Kasumi-1 (cell line): Measurements from ENCODE around the gene SRPK1.
"Not testable (repeated sequence)": the region's sequence is repeated elsewhere in the genome, so short reads cannot be mapped to it uniquely, and the experiment has no call there.

Source experiments
- DNase-seq, 2 experiments: peaks; one replicate each; lab custom pipeline; 2025; lab: John Stamatoyannopoulos, UW

SRPK1 gene

DNA sequence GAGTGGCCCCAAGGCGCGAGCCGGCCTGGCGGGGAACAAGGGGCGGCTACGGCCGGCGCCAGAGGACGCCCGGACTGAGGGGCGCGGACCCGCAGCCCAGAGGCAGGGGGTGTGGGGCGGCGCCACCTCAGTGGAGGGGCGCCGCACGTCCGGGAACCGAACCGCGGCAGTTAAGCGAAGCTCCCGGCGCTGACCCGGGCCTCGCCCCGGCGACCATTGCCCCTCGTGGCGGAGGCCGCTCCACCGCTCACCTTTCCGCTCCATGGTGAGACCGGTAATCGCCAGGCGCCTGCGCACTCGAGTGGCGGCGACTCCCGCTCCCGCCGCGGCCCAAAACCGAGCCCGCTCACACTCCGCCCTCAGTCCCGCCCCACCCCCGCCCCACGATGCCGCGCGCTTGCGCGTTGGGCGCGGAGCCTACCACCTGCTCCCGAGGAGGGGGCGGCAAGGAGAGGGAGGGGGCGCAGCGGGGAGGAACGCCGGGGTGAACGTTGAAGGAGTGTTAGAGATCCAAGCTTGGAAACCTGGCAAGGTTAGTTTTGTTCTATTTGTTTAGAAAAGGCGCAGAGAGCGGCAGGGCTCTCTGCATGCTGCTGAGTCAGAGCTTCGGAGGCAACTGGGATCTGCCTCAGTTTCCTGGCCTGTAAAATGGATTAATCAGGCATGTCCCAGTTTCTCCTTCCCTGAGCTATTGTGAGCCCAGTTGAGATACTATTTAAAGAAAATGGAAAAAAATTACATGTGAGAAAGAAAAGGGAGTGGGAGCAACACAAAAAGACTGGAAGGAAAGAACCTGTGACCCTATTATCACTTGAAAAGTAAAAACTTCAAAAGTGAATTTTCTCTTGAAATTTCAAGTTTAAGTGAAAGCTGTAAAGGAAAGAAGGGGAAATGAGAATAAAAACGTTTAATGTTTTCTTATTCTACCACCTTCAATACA lies at the start of gene SRPK1:
TSS of gene SRPK1 (minus strand) at position 306 of the 940 bp plus-strand sequence. CDS start at position 264, 42 bp downstream.
- peak; percentile 51 to 72 for DNase-seq

DNA sequence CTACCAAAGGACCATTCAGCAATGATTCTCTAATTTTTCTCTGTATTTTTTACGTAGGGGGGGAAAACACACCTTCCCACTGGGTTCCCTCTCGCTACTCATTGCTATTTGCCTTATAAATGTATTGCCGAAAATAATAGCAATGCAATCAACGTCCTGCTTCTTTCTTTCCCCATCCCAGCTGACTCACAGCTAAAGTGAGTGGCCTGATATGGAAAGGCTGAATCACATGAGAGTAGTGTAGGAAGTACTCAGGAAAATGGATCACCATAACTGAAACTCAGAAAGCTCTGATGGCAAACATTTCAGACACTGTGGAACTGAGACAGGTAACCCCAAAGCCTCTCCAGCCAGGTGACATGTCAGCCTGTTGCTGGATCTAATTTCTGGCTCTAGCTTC lies 49.3 kb upstream of the SRPK1 start:
- no peak for DNase-seq

DNA sequence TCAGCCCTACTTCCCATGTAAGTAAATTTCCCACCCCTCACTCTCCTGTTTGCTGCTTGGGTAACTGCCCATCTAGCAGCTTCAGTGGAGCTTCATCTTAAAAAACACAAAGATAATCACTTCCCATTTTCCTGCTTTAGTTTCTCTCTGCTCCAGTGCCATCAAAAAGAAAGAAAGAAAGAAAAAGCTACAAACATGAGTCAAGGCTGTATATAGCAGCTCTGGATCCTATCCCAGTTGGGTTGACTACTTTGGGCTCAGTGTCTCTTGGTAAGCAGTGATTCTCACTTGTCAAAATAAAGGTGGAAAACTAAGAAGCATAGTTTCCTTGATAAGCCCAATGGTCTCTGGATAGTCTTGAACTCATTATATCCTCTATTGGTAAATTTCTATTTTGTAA lies 48.7 kb upstream of the SRPK1 start:
- DNase-seq: no peak

DNA sequence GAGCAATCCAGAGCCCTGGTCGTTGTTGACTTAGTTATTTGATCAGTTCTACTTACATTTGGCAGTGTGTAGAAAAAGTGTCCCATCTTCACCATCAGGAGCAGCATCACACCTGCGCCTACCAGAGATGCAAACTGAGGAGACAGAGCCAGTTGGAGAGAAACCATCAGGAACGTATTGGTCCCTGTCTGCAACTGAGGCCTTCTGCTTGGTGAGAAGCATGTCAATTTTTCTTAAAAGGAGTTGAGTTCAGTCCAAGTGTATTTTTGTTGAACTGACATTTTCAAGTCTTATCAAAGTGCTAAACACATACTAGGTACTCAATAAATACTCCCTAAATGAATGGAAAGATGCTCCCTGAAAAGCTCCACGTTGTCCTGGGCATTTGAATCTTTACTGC lies 47.9 kb upstream of the SRPK1 start:
- no peak for DNase-seq

DNA sequence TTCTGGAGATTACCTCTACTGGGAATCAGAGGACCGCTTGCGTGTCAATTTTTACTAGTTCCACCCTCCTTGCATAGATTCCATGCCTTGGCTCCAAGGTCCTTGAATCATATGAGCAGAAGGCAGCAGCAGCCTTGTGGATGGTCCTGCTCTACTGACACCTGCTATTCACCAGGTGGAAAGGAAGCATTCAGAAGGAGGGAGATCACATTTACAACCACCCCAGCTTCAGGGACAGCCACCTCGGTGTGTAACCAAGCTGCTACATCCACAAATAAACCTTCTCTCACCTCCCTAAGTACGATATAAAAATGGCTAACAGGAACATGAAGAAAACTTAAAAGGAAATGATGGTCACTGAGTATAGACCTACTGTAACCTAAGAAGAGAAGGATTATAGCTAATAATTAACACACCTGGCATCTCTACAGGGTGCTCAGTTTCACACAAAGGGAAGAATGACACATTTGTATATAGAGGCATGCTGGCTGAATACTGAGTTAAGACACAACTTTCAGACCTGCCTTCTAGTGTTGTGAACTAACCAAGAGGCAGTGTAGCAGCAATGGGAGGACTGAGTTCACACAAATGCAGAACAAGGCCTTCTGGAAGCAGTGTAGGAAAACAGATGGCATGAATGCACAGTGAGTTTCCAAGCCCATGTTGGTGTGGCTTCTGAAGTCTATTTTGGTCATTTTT lies 46.3 kb upstream of the SRPK1 start:
- no peak for DNase-seq

DNA sequence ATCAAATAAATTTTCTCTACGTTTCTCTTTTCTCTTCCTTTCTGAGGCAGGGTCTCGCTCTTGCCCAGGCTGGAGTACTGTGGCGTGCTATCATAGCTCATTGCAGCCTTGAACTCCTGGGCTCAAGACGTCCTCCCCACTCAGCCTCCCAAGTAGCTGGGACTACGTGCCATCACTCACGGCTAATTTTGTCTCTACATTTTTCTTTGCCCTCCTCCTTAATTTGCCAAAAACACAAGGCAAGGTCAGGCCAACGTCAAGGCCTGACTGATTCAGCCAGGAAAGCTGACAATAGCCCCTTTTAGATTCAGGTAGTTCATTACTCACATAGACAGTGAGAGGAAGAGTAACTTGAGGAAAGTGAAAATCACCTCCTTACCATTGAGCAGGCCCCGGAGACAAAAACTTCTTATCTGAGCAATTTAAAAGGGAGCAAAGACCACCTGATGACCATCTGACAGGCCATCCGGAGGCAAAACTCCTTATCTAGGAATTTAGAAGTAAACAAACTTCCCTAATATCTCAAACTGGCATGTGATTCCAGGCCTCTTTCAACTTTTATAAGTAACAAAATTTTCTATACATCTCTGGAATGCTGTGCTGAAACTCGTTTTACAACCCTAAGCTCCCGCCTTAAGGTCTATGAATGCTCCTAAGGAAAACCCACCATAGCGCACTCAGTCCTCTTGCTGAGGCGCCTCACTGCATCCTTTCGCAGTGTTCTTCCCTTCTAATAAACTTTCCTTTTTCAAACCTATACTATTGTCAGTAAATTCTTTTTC lies 42.1 kb upstream of the SRPK1 start:
- no peak for DNase-seq

DNA sequence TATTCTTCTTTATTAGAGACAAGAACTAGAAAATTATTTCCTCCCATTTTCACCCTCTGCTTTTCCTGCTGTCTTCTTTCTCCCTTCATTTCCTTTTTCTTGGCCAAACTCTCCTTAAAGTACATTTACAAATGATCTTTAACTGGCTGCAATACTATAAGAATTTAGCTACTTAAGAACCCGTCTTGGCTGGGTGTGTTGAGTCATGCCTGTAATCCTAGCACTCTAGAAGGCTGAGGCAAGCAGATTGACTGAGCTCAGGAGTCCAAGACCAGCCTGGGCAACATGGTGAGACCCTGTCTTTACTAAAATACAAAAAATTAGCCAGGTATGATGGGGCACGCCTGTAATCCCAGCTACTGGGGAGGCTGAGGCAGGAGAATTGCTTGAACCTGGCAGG lies 39.3 kb upstream of the SRPK1 start:
- no peak for DNase-seq

DNA sequence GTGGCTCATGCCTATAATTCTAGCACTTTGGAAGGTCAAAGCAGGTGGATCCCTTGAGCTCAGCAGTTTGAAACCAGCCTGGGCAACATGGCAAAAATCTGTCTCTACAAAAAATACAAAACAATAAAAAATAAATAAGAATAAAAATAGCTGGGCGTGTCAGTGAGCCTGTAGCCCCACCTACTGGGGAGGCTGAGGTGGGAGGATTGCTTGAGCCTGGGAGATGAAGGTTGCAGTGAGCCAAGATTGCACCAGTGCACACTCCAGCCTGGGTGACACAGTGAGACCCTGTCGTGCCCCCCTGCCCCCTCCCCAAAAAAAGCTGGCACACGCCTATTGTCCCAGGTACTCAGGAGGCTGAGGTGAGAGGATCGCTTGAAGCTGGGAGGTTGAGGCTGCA lies 35.1 kb upstream of the SRPK1 start:
- DNase-seq: peak in 1 of 2 experiments; percentile 11

DNA sequence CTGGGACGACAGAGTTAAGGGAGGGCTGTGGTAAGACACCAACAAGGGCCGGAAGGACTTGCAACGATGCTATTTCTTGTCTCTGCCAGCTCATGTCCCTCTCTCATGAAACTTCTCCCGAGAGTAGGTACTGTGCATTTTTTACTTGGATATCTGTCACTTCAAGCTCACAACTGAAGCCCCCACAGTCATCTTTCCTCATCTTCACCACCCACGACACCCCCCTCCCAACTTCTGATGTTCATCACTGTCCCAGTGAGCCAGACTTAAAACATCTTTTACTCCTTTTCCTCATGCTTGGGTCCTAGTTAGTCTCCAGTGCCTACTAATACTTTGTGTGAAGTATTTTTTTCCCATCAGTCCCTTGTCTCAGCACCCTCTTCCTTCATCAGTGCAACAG lies 34.6 kb upstream of the SRPK1 start:
- DNase-seq: no peak

DNA sequence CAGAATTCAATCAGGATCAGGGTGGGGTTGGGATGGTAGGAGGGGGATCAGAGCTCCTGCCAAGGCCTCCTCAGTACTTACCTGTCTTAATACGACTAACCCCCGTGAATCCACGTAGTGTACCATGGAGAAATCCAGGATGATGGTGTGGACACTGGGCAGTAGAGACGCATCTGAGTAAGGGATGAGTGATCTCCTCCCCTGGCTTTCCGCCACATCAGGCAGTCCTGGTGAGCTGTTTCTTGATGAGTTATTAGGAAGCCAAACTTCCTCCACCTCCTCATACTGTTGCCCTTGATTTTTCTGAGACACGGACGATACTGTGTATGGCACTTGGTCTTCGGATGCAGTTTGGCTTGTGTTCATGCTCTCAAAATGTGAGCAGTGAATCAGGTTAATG lies 34.2 kb upstream of the SRPK1 start:
- DNase-seq: no peak

DNA sequence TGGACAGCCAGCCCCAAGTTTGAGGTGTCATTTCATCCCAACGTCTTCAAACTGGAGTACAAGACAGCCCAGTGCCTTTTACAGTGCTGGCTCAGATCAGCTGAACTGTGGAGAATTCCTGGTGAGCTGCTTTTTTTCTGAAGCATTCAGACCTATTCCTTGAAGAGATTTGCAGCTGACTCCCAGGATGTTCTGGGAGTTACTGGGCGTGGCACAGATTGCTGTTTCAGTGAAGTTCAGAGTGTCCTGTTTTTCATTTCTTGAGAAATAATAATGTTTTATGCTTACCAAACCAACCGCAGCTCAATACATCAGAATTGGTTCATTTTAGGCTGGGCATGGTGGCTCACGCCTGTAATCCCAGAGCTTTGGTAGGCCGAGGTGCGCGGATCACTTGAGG lies 33.4 kb upstream of the SRPK1 start:
- no peak for DNase-seq

DNA sequence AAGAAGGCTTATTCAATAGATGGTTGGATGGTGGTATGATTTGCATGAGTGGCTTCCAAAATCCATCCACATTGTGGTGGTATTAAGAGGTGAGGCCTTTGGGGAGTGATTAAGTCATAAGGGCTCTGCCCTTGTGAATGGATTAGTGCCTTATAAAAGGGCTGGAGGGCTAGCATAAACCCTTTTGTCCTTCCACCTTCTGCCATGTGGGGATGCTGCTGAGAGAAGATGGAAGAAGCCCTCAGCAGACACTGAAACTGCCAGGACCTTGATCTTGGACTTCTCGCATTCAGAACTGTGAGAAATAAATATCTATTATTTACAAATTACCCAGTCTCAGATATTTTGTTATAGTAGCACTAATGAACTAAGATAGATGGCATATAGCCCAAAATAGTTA lies 27.8 kb upstream of the SRPK1 start:
- peak; percentile 34 to 56 for DNase-seq

DNA sequence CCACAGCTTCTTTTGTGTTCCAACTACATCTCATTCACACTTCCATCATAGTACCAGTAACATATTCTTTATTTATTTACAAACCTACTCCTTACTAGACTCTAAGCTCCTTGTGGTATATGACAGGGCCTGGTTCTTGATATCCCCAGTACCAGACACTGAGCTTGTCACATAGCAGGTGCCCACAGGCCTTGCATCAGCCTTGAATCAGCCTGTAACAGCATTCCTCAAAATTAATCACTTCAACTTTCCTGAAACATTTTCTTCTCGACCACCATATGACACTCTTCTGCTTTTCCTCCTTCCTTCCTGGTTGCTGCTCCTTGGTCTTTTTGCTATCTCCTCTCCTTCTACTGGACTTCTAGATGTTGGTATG lies 24.7 kb upstream of the SRPK1 start:
- DNase-seq: no peak

DNA sequence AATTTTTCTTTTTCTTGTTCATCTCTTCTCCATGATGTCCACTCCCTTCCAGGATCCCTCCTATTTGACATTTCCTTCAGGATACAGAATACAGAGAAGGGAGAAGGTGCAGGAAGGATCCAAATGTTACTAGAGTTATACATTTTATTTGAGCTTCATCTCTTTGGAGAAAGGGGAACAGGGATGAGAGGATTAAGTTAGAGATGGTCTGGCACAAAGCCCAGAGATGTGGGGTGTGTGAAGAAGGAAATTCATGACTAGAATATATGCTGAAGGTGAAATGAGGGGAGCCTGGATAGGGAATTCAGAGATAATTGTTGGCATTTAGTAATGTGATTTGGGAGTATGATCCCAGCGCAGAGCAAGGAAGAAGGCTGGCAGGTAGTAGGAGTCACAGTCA lies 22.5 kb upstream of the SRPK1 start:
- DNase-seq: peak in 1 of 2 experiments; percentile 23

DNA sequence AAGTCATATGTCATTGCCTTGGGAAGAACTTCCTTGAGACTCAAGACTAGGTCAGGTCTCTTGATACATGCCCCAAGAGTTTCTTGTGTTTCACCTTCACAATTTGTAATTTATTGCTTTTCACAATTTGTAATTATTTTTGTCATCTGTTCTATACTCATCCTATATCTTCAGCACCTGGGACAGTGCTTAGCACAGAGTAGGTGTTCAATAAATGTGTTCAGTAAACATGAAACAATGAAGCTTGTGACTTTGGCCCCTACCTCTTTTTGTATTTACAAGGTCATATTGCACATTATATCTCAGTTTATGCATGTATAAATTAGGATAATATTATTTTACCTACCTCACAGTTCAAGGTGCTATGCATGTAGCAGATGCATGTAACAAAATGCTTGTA lies 21.5 kb upstream of the SRPK1 start:
- no peak for DNase-seq

DNA sequence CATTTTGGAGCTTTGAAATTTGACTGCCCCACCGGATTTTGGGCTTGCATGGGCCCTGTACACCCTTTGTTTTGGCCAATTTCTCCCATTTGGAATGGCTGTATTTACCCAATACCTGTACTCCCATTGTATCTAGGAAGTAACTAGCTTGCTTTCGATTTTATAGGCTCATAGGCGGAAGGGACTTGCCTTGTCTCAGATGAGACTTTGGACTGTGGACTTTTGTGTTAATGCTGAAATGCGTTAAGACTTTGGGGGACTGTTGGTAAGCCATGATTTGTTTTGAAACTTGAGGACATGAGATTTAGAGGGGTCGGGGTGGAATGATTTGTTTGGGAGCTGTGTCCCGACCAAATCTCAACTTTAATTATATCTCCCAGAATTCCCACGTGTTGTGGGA lies 20.3 kb upstream of the SRPK1 start:
- not testable (repeated sequence) for DNase-seq

DNA sequence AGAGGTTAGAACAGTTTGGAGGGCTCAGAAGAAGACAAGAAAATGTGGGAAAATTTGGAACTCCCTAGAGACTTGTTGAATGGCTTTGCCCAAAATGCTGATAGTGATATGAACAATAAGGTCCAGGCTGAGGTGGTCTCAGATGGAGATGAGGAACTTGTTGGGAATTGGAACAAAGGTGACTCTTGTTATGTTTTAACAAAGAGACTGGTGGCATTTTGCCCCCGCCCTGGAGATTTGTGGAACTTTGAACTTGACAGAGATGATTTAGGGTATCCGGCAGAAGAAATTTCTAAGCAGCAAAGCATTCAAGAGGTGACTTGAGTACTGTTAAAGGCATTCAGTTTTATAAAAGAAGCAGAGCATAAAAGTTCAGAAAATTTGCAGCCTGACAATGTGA lies 19.1 kb upstream of the SRPK1 start:
- DNase-seq: not testable (repeated sequence)

DNA sequence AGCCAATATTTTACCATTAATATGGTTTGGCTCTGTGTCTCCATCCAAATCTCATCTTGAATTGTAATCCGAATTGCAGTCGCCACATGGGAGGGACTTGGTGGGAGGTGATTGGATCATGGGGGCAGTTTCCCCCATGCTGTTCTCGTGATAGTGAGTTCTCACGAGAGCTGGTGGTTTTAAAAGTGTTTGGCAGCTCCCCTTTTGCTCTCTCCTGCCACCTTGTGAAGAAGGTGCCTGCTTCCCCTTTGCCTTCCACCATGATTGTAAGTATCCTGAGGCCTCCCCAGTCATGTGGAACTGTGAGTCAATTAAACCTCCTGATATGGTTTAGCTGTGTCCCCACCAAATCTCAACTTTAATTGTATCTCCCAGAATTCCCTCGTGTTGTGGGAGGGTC lies 18.4 kb upstream of the SRPK1 start:
- not testable (repeated sequence) for DNase-seq

DNA sequence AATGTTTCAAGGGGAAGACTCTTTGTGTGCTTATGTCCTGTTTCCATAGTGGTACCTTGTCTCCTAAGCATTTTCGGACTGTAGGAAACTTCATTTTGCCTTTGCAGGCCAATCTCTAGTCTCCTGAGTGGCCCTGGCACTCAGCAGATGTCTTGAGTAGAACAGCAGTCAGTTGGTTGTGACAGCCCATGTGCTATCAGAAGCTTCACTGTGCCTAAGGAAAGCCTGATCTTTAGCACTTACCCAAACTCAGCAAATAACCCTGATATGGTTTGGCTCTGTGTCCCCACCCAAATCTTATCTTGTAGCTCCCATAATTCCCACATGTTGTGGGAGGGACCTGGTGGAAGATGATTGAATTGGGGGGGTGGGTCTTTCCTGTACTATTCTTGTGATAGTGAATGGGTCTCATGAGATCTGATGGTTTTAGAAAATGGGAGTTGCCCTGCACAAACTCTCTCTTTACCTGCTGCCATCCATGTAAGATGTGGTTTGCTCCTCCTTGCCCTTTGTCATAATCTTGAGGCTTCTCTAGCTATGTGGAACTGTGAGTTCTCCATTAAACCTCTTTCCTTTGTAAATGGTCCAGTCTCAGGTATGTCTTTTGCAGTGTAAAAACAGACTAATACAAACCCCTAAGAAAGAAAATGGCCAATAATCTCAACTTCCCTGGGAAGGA lies 15.9 kb upstream of the SRPK1 start:
- DNase-seq: no peak

DNA sequence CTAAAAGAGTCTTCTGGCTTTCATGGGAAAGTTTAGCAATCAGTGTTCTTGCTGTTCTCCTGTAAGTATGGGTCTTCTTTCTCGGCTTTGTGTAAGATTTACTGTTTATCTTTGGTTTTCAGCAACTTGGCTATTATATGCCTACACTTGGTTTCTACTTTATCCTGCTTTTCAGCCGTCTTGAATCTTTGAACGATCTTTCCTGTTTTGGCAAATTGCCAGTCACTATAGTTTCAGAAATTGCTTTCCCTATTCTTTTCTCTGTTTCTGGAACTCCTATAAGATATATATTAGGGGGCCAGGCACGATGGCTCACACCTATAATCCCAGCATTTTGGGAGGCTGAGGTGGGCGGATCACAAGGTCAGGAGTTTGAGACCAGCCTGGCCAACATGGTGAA lies 14.6 kb upstream of the SRPK1 start:
- no peak for DNase-seq

DNA sequence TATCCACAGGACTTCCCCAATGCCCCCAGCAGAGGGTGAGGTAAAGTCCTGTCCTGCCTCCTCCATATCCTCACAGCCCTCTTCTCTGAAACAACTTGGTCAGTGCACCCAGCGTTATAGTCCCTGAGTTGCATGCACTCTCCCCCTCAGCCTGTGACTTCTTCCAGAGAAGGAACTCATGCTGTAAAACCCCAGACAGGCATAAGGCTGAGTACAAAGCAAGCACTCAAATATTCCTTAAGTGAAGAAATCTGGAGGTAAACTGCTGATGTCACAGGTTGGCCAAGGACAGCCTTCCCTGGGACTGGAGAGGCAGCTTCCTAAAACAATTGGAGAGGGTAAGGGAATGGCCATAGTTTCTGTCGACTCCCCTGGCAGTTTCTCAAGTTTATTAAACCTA lies 12.9 kb upstream of the SRPK1 start:
- no peak for DNase-seq

DNA sequence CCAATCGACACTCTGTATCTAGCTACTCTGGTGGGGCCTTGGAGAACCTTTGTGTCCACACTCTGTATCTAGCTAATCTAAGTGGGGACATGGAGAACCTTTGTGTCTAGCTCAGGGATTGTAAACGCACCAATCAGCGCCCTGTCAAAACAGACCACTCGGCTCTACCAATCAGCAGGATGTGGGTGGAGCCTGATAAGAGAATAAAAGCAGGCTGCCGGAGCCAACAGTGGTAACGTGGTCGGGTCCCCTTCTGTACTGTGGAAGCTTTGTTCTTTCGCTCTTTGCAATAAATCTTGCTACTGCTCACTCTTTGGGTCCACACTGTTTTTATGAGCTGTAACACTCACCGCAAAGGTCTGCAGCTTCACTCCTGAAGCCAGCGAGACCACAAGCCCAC lies 11.0 kb upstream of the SRPK1 start:
- not testable (repeated sequence) for DNase-seq
